Measurements from ENCODE around the gene EPHB2.

EPHB2 gene

GRCh38 chr1:22791831-22792347, 81.2 kb downstream of the EPHB2 start:
- H3K4me1 ChIP-seq (ENCODE audit: insufficient read depth, poor library complexity, severe bottlenecking) = peaks cover 34% of the 10 kb centered on the region
- TF ChIP-seq, protein P1, sequence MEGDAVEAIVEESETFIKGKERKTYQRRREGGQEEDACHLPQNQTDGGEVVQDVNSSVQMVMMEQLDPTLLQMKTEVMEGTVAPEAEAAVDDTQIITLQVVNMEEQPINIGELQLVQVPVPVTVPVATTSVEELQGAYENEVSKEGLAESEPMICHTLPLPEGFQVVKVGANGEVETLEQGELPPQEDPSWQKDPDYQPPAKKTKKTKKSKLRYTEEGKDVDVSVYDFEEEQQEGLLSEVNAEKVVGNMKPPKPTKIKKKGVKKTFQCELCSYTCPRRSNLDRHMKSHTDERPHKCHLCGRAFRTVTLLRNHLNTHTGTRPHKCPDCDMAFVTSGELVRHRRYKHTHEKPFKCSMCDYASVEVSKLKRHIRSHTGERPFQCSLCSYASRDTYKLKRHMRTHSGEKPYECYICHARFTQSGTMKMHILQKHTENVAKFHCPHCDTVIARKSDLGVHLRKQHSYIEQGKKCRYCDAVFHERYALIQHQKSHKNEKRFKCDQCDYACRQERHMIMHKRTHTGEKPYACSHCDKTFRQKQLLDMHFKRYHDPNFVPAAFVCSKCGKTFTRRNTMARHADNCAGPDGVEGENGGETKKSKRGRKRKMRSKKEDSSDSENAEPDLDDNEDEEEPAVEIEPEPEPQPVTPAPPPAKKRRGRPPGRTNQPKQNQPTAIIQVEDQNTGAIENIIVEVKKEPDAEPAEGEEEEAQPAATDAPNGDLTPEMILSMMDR (IDR thresholded peaks at IDR 0.05; ENCODE audit: poor library complexity, severe bottlenecking) = no peak
- H3K27me3 ChIP-seq (ENCODE audit: insufficient read depth, poor library complexity, severe bottlenecking) = no peaks in the 10 kb centered on the region
- no peaks in the 10 kb centered on the region for H3K36me3 ChIP-seq (ENCODE audit: low read depth)
- ATAC-seq (ENCODE audit: low read depth) (no peak), DNase-seq (ENCODE audit: low spot score) (no peak)
- no peak overlapping the region for H3K4me3 ChIP-seq (ENCODE audit: severe bottlenecking)
- no peaks in the 10 kb centered on the region for H3K9me3 ChIP-seq (ENCODE audit: severe bottlenecking)
- H3K27ac ChIP-seq (ENCODE audit: poor library complexity, severe bottlenecking) = no peak overlapping the region

DNA sequence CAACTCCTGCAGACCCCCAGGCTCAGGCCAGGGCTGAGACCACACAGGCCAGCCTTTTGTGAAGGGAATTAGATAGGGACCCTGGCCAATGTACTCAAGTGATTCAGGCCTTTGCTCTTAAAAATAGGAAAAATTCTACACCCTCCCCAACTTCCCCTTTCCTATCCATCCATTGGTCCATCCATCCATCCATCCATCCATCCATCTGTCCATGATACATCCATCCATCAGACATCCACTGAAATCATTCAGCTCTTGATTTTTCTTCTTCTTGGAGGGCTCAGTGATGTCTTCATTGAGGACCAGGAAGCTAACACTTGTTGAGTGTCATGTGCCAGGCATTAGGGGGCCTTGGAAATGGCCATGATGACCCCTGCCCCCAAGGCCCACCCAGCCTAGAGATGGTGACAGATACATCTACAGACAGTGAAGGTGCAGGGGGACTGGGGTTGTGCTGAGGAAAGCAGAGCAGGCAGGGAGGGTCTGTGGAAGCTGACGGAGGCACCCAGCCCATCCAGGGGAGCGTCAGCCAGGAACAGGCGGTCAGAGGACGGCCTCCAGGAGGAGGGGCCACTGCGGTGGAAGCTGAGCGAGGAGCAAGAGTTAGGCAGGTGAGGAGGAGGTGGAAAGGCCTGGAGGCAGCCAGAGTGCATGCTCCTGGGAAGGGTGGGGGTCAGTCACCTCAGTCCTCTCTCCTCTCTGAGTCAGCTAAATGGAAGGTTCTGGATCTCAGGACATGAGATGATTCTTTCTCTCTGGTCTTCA, 81.9 kb downstream of the EPHB2 start:
- Histone ChIP-seq H3K9me3 (ENCODE audit: severe bottlenecking) (no peaks in the 10 kb centered on the region), H3K4me3 (ENCODE audit: severe bottlenecking) (no peak overlapping the region), H3K4me1 (ENCODE audit: insufficient read depth, poor library complexity, severe bottlenecking) (peaks cover 33% of the 10 kb centered on the region), H3K27ac (ENCODE audit: poor library complexity, severe bottlenecking) (no peak overlapping the region), H3K27me3 (ENCODE audit: insufficient read depth, poor library complexity, severe bottlenecking) (no peaks in the 10 kb centered on the region), H3K36me3 (ENCODE audit: low read depth) (no peaks in the 10 kb centered on the region)
- DNase-seq (ENCODE audit: low spot score) (no peak), ATAC-seq (ENCODE audit: low read depth) (no peak)
- TF ChIP-seq, protein P1 (IDR thresholded peaks at IDR 0.05; ENCODE audit: poor library complexity, severe bottlenecking) = no peak

GRCh38 chr1:22793647-22794046, 83.0 kb downstream of the EPHB2 start:
- DNase-seq (ENCODE audit: low spot score) (no peak), ATAC-seq (ENCODE audit: low read depth) (no peak)
- H3K4me1 ChIP-seq (ENCODE audit: insufficient read depth, poor library complexity, severe bottlenecking) = peaks cover 23% of the 10 kb centered on the region
- H3K27ac ChIP-seq (ENCODE audit: poor library complexity, severe bottlenecking) = no peak overlapping the region
- H3K4me3 ChIP-seq (ENCODE audit: severe bottlenecking) = no peak overlapping the region
- no peaks in the 10 kb centered on the region for H3K27me3 ChIP-seq (ENCODE audit: insufficient read depth, poor library complexity, severe bottlenecking)
- H3K9me3 ChIP-seq (ENCODE audit: severe bottlenecking) = no peaks in the 10 kb centered on the region
- TF ChIP-seq, protein P1 (IDR thresholded peaks at IDR 0.05; ENCODE audit: poor library complexity, severe bottlenecking) = no peak
- no peaks in the 10 kb centered on the region for H3K36me3 ChIP-seq (ENCODE audit: low read depth)

- Histone ChIP-seq H3K4me1 (ENCODE audit: insufficient read depth, poor library complexity, severe bottlenecking) (peaks cover 11% of the 10 kb centered on the region), H3K9me3 (ENCODE audit: severe bottlenecking) (no peaks in the 10 kb centered on the region), H3K27ac (ENCODE audit: poor library complexity, severe bottlenecking) (no peak overlapping the region), H3K36me3 (ENCODE audit: low read depth) (no peaks in the 10 kb centered on the region), H3K4me3 (ENCODE audit: severe bottlenecking) (no peak overlapping the region), H3K27me3 (ENCODE audit: insufficient read depth, poor library complexity, severe bottlenecking) (no peaks in the 10 kb centered on the region)
- ATAC-seq (ENCODE audit: low read depth) = no peak
- TF ChIP-seq, protein P1 (IDR thresholded peaks at IDR 0.05; ENCODE audit: poor library complexity, severe bottlenecking) = no peak
- no peak for DNase-seq (ENCODE audit: low spot score)
These were observed 84.2 kb downstream of the EPHB2 start for GRCh38 chr1:22794647-22795365.
